Vagina (tissue), 2 donors: ENCODE measurements around the gene ZDHHC18.

Source experiments
- POLR2AphosphoS5 ChIP-seq, 2 donors: sonication (generic); formaldehyde crosslinking; IDR thresholded peaks; one replicate each; pipeline ENCODE4 v1.9.0; 2017; ENCODE audit warnings: antibody characterized with exemption in 2 of 2, mild to moderate bottlenecking in 2 of 2, low read depth in 1 of 2; ENCODE audit not compliant: insufficient read depth in 1 of 2
- TF ChIP-seq, protein P1 (sequence below), 3 experiments: fragments of 450-650 bp in 2 of 3; fragments of 200-600 bp in 1 of 3; sonication (generic) in 1 of 3; IDR thresholded peaks; one replicate each; pipeline ENCODE4 v1.5.1; 2017 to 2019; ENCODE audit warnings: antibody characterized with exemption in 3 of 3, mild to moderate bottlenecking in 2 of 3, moderate library complexity in 2 of 3

DNA sequence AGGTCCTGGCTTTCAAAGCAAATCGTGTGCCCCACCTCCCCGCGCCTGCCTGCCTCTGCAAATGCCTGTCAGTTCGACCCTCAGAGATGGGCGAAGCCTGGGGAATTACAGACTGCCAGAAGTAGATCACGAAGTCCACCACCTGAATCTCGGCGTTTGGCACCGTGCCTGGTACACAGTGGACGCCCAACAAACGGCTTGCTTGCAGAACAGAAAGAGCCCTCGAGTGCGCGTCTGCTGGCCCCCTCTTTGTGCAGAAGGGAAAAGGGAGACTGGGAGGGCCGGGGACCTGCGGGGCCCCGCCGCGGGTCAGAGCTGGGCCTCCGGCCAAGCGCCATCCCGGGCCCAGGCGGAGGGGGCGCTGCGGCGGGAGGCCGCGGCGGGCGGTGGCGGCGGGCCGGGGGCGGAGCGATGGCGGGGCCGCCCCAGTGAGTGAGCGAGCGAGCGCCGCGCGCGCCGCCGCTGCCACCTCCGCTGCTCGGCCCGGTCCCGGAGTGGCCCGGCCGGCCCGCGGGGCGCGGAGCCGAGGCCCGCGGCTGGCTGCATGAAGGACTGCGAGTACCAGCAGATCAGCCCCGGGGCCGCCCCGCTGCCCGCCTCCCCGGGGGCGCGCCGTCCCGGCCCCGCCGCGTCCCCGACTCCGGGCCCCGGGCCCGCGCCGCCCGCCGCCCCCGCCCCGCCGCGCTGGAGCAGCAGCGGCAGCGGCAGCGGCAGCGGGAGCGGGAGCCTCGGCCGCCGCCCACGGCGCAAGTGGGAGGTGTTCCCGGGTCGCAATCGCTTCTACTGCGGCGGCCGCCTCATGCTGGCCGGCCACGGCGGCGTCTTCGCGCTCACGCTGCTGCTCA is at the start of gene ZDHHC18:
- TF ChIP-seq POLR2AphosphoS5 (IDR thresholded peaks at IDR 0.05; ENCODE audit: insufficient read depth in 1 of 2, low read depth in 1 of 2), result peak in 1 of 2 donors; percentile 28
- TF ChIP-seq, protein P1, sequence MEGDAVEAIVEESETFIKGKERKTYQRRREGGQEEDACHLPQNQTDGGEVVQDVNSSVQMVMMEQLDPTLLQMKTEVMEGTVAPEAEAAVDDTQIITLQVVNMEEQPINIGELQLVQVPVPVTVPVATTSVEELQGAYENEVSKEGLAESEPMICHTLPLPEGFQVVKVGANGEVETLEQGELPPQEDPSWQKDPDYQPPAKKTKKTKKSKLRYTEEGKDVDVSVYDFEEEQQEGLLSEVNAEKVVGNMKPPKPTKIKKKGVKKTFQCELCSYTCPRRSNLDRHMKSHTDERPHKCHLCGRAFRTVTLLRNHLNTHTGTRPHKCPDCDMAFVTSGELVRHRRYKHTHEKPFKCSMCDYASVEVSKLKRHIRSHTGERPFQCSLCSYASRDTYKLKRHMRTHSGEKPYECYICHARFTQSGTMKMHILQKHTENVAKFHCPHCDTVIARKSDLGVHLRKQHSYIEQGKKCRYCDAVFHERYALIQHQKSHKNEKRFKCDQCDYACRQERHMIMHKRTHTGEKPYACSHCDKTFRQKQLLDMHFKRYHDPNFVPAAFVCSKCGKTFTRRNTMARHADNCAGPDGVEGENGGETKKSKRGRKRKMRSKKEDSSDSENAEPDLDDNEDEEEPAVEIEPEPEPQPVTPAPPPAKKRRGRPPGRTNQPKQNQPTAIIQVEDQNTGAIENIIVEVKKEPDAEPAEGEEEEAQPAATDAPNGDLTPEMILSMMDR (IDR thresholded peaks at IDR 0.05), result peak; percentile 6 to 66 (median 14)
